ENCODE results near the gene ZNF263.
"Not testable (repeated sequence)": the region's sequence is repeated elsewhere in the genome, so short reads cannot be mapped to it uniquely, and the experiment has no call there.

Gene ZNF263

GRCh38 chr16:3268294-3268693, 15.0 kb upstream of the ZNF263 start:
- DNase-seq (ENCODE audit: low spot score), result no peak

- not testable (repeated sequence) for DNase-seq (ENCODE audit: low spot score)
Observed at GRCh38 chr16:3270718-3271117, 12.6 kb upstream of the ZNF263 start.

- not testable (repeated sequence) for DNase-seq (ENCODE audit: low spot score)
Observed at GRCh38 chr16:3271281-3271680, 12.0 kb upstream of the ZNF263 start.

DNA sequence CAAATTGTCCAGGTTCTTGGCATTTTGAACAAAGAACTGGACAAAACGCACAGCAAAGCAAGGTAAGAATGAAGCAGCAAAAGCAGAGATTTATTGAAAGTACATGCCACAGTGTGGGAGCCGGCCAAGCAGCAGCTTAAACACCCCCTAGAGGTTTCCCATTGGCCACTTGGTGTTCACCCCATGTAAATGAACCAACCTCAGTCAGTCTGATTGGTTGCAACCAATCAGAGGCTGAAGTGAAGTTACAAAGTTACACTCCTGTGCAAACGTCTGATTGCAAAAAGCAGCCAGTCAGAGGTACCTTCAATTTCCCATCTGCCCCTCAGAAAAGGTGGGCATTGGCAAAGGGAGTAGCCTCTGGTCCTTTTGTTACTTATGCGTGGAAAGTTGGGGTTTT, 8.8 kb upstream of the ZNF263 start:
- no peak for DNase-seq (ENCODE audit: low spot score)

GRCh38 chr16:3274947-3275346, 8.3 kb upstream of the ZNF263 start:
- DNase-seq (ENCODE audit: low spot score), result no peak

- no peak for DNase-seq (ENCODE audit: low spot score)
Observed at GRCh38 chr16:3276679-3277078, 6.6 kb upstream of the ZNF263 start.

- DNase-seq (ENCODE audit: low spot score), result no peak
Observed at GRCh38 chr16:3281222-3281820, 2.0 kb upstream of the ZNF263 start.

GRCh38 chr16:3282103-3282729, 1.1 kb upstream of the ZNF263 start:
- DNase-seq (ENCODE audit: low spot score), result no peak

GRCh38 chr16:3283543-3284447, 504 bp downstream of the ZNF263 start:
- no peak for DNase-seq (ENCODE audit: low spot score)

DNA sequence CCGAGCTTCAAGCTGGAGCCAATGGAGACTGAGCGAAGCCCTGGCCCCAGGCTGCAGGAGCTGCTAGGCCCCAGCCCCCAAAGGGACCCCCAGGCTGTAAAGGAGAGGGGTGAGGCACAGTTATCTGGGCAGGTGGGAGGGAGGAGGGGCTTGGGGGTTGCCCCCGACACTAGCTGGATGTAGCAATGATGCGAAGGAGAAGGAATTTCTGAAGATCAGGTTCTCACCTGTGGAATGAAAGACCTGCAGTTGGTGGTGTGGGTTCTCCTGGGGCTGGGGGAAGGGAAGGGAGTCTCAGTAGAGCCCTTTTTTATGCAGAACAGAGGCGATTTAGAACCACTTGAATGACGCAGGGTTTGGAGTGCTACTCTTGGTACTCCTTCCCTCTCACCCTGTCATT, 1.8 kb downstream of the ZNF263 start:
- DNase-seq (ENCODE audit: low spot score), result no peak

DNA sequence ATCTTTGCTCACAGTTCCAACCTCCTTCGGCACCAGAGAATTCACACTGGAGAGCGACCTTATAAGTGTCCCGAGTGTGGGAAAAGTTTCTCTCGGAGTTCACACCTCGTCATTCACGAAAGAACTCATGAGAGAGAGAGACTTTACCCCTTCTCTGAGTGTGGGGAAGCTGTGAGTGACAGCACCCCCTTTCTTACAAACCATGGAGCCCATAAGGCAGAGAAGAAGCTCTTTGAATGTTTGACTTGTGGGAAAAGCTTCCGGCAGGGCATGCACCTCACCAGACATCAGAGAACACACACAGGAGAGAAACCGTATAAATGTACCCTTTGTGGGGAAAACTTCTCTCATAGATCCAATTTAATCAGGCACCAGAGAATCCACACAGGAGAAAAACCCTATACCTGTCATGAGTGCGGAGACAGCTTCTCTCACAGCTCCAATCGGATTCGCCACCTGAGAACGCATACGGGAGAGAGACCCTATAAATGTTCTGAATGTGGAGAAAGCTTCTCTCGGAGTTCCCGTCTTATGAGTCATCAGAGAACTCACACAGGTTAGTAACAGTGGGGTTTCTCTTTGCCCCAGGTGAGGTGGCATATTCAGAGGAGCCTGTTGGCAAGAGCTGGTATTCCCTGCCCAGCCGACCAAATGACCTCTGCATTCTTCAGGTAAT, 6.8 kb downstream of the ZNF263 start:
- DNase-seq (ENCODE audit: low spot score), result no peak

GRCh38 chr16:3292604-3293003, 9.3 kb downstream of the ZNF263 start:
- DNase-seq (ENCODE audit: low spot score), result no peak

DNA sequence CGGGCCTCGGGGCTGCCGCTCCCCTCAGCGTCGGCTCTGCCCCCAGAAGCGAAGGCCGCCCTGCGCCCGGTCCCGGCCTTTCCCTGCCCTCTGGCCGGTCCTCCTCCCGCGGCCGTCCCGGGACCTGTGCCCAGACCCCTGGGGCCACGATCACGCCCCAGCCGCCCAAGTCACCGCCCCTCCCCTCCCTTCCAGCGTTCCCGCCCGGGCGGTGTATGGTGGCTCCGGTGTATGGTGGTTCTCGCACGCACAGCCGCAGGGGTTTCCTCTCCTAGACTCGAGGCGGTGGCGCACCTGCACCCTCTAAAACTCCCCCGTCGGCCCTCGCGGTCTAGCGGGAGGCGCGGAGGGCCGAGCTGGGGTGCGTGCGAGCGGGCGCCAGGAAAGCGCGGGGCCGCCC, 11.9 kb downstream of the ZNF263 start:
- DNase-seq (ENCODE audit: low spot score), result no peak

DNA sequence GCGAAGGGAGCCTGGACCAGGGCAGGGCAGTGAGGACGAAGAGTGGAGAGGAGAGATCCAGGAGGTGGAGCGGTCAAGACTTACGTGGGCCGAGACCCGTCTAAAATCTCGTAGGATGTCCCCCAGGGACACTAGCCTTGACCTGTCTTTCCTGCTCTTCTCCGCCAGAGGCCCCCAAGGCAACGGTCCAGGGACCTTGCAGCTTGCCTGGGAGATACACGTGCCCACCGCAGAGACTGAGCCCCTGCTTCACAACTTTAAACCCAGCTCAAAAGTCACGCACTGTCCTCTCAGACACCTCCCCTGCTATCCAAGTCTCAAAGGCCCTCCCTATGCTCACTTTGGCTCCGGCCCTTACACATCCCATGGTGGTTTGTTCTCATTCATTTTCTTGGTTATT, 12.5 kb downstream of the ZNF263 start:
- DNase-seq (ENCODE audit: low spot score), result no peak

GRCh38 chr16:3304370-3304769, 21.1 kb downstream of the ZNF263 start:
- DNase-seq (ENCODE audit: low spot score), result no peak

- peak; percentile 82 for DNase-seq (ENCODE audit: low spot score)
Observed at GRCh38 chr16:3305109-3306068, 22.1 kb downstream of the ZNF263 start, which contains the start of the genes TIGD7 and ZNF75A. TSS of gene TIGD7 (minus strand) at chr16:3305430. CDS start at chr16:3300614, 4,816 bp downstream. TSS of gene ZNF75A (plus strand) at chr16:3305497. CDS start at chr16:3308429, 2,932 bp downstream.

DNA sequence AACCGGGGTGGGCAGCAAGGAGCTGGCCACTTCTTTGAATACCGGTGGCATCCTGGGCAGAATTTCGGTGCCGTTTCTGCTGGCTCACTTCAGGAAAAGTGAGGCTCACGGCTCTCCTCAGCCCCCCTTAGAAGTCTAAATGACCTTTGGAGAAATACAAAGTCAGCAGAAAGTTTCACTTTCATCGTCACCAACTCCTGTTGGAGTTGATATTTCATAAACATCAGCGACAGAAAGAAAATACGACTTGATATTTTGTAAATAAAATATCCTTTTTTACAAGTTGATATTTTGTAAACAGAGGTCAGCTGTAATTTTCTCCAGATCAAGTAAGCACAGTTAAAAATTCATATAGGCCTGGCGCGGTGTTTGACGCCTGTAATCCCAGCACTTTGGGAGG, 22.8 kb downstream of the ZNF263 start:
- no peak for DNase-seq (ENCODE audit: low spot score)

- no peak for DNase-seq (ENCODE audit: low spot score)
Observed at GRCh38 chr16:3311496-3311895, 28.2 kb downstream of the ZNF263 start.

DNA sequence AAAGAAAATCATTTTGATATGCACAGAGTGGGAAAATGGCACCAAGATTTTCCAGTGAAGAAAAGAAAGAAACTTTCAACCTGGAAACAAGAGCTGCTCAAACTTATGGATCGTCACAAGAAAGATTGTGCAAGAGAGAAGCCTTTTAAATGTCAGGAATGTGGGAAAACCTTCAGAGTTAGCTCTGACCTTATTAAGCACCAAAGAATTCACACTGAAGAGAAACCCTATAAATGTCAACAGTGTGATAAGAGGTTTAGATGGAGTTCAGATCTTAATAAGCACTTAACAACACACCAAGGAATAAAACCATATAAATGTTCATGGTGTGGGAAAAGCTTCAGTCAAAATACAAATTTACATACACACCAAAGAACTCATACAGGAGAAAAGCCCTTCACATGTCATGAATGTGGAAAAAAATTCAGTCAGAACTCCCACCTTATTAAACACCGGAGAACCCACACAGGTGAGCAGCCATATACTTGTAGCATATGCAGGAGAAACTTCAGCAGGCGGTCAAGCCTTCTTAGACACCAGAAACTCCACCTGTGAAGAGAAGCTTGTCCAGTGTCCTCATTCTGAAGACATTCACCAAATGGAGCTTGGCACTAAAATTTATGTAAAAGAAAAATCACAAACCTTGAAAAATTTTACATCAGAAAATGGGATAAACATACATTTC, 34.2 kb downstream of the ZNF263 start:
- no peak for DNase-seq (ENCODE audit: low spot score)

DNA sequence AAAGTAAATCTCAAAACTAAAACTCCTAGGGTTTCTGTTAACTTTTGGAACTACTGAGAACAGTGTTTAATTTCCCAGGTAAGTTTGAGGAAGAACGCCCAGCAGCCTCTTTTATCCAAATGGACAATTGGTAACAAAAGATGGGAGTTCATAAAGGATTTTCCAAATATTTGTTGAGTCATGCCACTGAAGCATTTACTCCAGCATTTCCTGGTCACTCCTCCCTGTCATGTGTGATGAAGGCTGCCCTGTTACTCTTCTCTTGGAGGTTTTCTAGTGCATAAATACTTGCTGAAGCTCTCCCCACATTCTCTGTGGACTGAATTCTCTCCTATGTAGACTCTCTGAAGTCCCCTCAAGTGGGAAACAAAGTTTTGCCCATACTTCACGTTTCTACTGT, 38.5 kb downstream of the ZNF263 start:
- no peak for DNase-seq (ENCODE audit: low spot score)

DNA sequence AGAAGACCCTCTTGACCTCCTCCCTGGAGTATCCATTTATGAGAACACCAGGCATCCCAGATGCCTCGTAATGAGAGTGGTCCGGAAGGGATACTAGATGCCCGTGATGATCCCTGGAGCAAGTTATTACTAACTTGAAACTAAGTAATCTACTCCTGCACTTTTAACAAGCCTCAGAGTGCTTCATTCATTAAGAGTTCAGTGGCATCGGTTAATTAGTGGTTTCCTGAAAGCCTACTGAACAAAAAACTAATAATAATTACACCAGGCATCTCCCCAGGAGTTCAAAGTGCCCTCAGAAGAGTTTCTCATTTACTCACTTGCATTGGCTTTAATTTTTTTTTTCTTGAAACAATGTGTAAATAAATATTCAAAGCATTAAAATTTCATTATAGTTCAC, 44.2 kb downstream of the ZNF263 start:
- no peak for DNase-seq (ENCODE audit: low spot score)

All from activated CD4-positive, alpha-beta T cell treated with anti-CD3 and anti-CD28 coated beads, Interleukin-2, Interleukin-4, amounts not matched to agents 100 ng/mL and 50 ng/mL, durations not matched to agents 16 hours and 8 hours (primary cell).